GM12878 (cell line): ENCODE measurements around the gene BMAL1. TPM values are rescaled to one million over a fixed set of nuclear protein-coding genes. Genes with fewer than 3 reads are reported as not detected.

Source experiments
- ATAC-seq: fragments of 200-7000 bp; cut with Tn5 transposase; 3 replicates; pipeline ENCODE4 v1.9.1; 2020; ENCODE audit warnings: mild to moderate bottlenecking, moderate library complexity
- BruUV-seq: library from RNA; stranded (reverse); fragments of 400-500 nt; replicated peaks from 2 replicates; lab custom pipeline; 2021; lab: Mats Ljungman, UMichigan
- CTCF ChIA-PET: fragments of 300-600 bp; sonication (Branson Sonifier 250); formaldehyde crosslinking; extraction: SDS; loops from one replicate; lab custom pipeline; 2021; ENCODE audit warnings: inconsistent platforms; lab: Yijun Ruan, JAX
- POLR2A ChIA-PET: fragments of 350-600 bp; formaldehyde crosslinking; extraction: SDS; loops from one replicate; lab custom pipeline; 2021; ENCODE audit warnings: inconsistent platforms; lab: Charles Lee
- RAD21 ChIA-PET: fragments of 300-600 bp; sonication (Branson Sonifier 250); formaldehyde crosslinking; loops from one replicate; lab custom pipeline; 2023; ENCODE audit warnings: antibody characterized with exemption; ENCODE audit not compliant: unreplicated experiment; lab: Charles Lee
- SMC1A ChIA-PET: fragments of 300-600 bp; sonication (Branson Sonifier 250); formaldehyde crosslinking; loops from one replicate; lab custom pipeline; 2023; ENCODE audit not compliant: unreplicated experiment, uncharacterized antibody; lab: Charles Lee
- DNase-seq: peaks from one replicate; pipeline ENCODE4 v3.0.0-alpha.2; 2011; ENCODE audit warnings: low read depth, low spot score
- FAIRE-seq: peaks from 3 replicates; lab custom pipeline; 2011; peaks lifted over from hg19 to GRCh38; lab: Jason Lieb, UNC
- H2AFZ ChIP-seq: 2 replicates; pipeline ENCODE4 v1.6.0; 2011; ENCODE audit warnings: low read depth, low read length, control low read depth; ENCODE audit not compliant: control insufficient read depth
- H3K27ac ChIP-seq: 2 replicates; pipeline ENCODE4 v1.5.1; 2011; ENCODE audit warnings: control low read depth; ENCODE audit not compliant: control insufficient read depth, insufficient read depth
- H3K27me3 ChIP-seq, 2 experiments: replicated peaks in 1 of 2; 2 replicates each; pipeline versions ENCODE4 v1.6.0 to v1.6.1; 2011; ENCODE audit warnings: low read length in 1 of 2; ENCODE audit not compliant: control insufficient read depth in 2 of 2, insufficient read depth in 2 of 2
- H3K36me3 ChIP-seq, 2 experiments: 2 replicates each; pipeline ENCODE4 v1.5.1; 2011; ENCODE audit warnings: low read length in 1 of 2; ENCODE audit not compliant: control insufficient read depth in 2 of 2, insufficient read depth in 2 of 2
- H3K4me1 ChIP-seq: 2 replicates; pipeline ENCODE4 v1.6.1; 2011; ENCODE audit warnings: mild to moderate bottlenecking, low read length, moderate library complexity, mixed read lengths; ENCODE audit not compliant: control insufficient read depth, insufficient read depth
- H3K4me2 ChIP-seq: 2 replicates; pipeline ENCODE4 v1.6.0; 2011; ENCODE audit warnings: control low read depth; ENCODE audit not compliant: control insufficient read depth, insufficient read depth
- H3K4me3 ChIP-seq: fragments of 200-600 bp; sonication (generic); 2 replicates; pipeline ENCODE4 v1.5.1; 2016
- H3K79me2 ChIP-seq: 2 replicates; pipeline ENCODE4 v1.6.0; 2011; ENCODE audit warnings: low read length; ENCODE audit not compliant: control insufficient read depth, insufficient read depth
- H3K9ac ChIP-seq: 2 replicates; pipeline ENCODE4 v1.8.0; 2011; ENCODE audit warnings: low read length, control low read depth, mixed read lengths; ENCODE audit not compliant: control insufficient read depth, insufficient read depth
- H3K9me3 ChIP-seq: replicated peaks from 3 replicates; pipeline ENCODE4 v1.5.1; 2011; ENCODE audit warnings: mild to moderate bottlenecking, low read length; ENCODE audit not compliant: control insufficient read depth, insufficient read depth
- H4K20me1 ChIP-seq: 2 replicates; pipeline ENCODE4 v1.6.0; 2011; ENCODE audit not compliant: control insufficient read depth, insufficient read depth
- CBX3 ChIP-seq: fragments of 200-600 bp; sonication (generic); IDR thresholded peaks from 2 replicates; pipeline ENCODE4 v1.6.1; 2016; ENCODE audit warnings: low read depth, borderline replicate concordance
- CEBPB ChIP-seq, 2 experiments: fragments of 150-350 bp in 1 of 2; IDR thresholded peaks; 2 replicates each; pipeline ENCODE4 v1.6.1; 2012 to 2014; ENCODE audit warnings: low read depth in 2 of 2, low read length in 2 of 2, borderline replicate concordance in 1 of 2, inconsistent platforms in 1 of 2
- EGR1 ChIP-seq, 2 experiments: IDR thresholded peaks; 1 replicate in 1 of 2; 2 replicates in 1 of 2; pipeline ENCODE4 v1.6.1; 2011 to 2012; ENCODE audit warnings: low read depth in 2 of 2, low read length in 2 of 2, borderline replicate concordance in 1 of 2, mild to moderate bottlenecking in 1 of 2, moderate library complexity in 1 of 2
- EP300 ChIP-seq, 2 experiments: fragments of 150-350 bp in 1 of 2; IDR thresholded peaks; 2 replicates each; pipeline ENCODE4 v1.6.1; 2011 to 2012; ENCODE audit warnings: low read depth in 2 of 2, low read length in 2 of 2, borderline replicate concordance in 1 of 2, improper control_type of control experiment in 1 of 2, inconsistent platforms in 1 of 2; ENCODE audit not compliant: control insufficient read depth in 1 of 2
- MYC ChIP-seq: IDR thresholded peaks from 2 replicates; pipeline ENCODE4 v1.6.1; 2011; ENCODE audit warnings: mild to moderate bottlenecking, low read length, moderate library complexity, inconsistent platforms; ENCODE audit not compliant: insufficient read depth, insufficient replicate concordance, insufficient read length, severe bottlenecking
- NFIC ChIP-seq: IDR thresholded peaks from 2 replicates; pipeline ENCODE4 v1.6.1; 2012; ENCODE audit warnings: low read depth, mild to moderate bottlenecking, inconsistent platforms, low read length, moderate library complexity
- NKRF ChIP-seq: fragments of 450-650 bp; conservative IDR thresholded peaks from 2 replicates; pipeline ENCODE4 v1.6.1; 2017; ENCODE audit warnings: mild to moderate bottlenecking, moderate library complexity
- PKNOX1 ChIP-seq: fragments of 450-650 bp; IDR thresholded peaks from 2 replicates; pipeline ENCODE4 v1.6.1; 2016; ENCODE audit warnings: mild to moderate bottlenecking
- PML ChIP-seq: IDR thresholded peaks from 2 replicates; pipeline ENCODE4 v1.6.1; 2012; ENCODE audit warnings: low read length, inconsistent platforms
- POLR2AphosphoS2 ChIP-seq: IDR thresholded peaks from 2 replicates; pipeline ENCODE4 v1.6.1; 2011; ENCODE audit warnings: low read depth, mild to moderate bottlenecking, low read length, improper control_type of control experiment, moderate library complexity
- POU2F2 ChIP-seq: IDR thresholded peaks from 3 replicates; pipeline ENCODE4 v1.6.1; 2011; ENCODE audit warnings: low read depth, mild to moderate bottlenecking, low read length, borderline replicate concordance
- RELA ChIP-seq: fragments of 450-650 bp; IDR thresholded peaks from 2 replicates; pipeline ENCODE4 v1.8.0; 2014; ENCODE audit warnings: borderline replicate concordance; ENCODE audit not compliant: partially characterized antibody
- SPI1 ChIP-seq: IDR thresholded peaks from 2 replicates; pipeline ENCODE4 v1.6.1; 2011; ENCODE audit warnings: low read depth, mild to moderate bottlenecking, low read length, moderate library complexity, borderline replicate concordance; ENCODE audit not compliant: insufficient read depth
- STAT3 ChIP-seq: IDR thresholded peaks from 2 replicates; pipeline ENCODE4 v1.6.1; 2011; ENCODE audit warnings: low read depth, low read length, improper control_type of control experiment
- ZNF384 ChIP-seq: IDR thresholded peaks from 2 replicates; pipeline ENCODE4 v1.6.1; 2012; ENCODE audit warnings: low read depth, mild to moderate bottlenecking, low read length, improper control_type of control experiment, borderline replicate concordance
- ZNF622 ChIP-seq: fragments of 450-650 bp; IDR thresholded peaks from 2 replicates; pipeline ENCODE4 v1.6.1; 2017; ENCODE audit warnings: mild to moderate bottlenecking, inconsistent platforms
- WGBS: methylation state at CpG from one replicate; pipeline ENCODE4 v1.1.6; 2016; ENCODE audit warnings: low lambda C conversion rate; ENCODE audit not compliant: insufficient replicate concordance, insufficient coverage; ENCODE audit errors: missing lambda C conversion rate; 5-methylcytosine and 5-hydroxymethylcytosine counted together
- in situ Hi-C: fragments of 300-500 bp; cut with MboI; formaldehyde crosslinking; loops from 9 replicates; pipeline ENCODE4 v1.14.3; 2018; ENCODE audit warnings: mixed read lengths
- intact Hi-C: fragments of 100-400 bp; cut with micrococcal nuclease; formaldehyde crosslinking; loops from one replicate; pipeline ENCODE4 v1.14.2; 2022; ENCODE audit not compliant: unreplicated experiment
- polyA plus RNA-seq, 11 experiments: library from polyadenylated mRNA; depleted of rRNA in 4 of 11; unstranded in 6 of 11; stranded (reverse) in 5 of 11; fragments of >200 nt; fragmentation: Nextera tagmentation in 4 of 11; fragmentation: Illumina TruSeq in 1 of 11; extraction: Ambion mirVana in 4 of 11; extraction: Trizol in 1 of 11; gene quantifications; 1 replicate in 1 of 11; 2 replicates in 10 of 11; pipeline versions ENCODE4 v1.2.1 to v1.2.3, GENCODE V29; 2011 to 2016; ENCODE audit warnings: inconsistent platforms in 2 of 11, missing spikeins in 2 of 11, low read depth in 1 of 11
- total RNA-seq, 4 experiments: library from RNA; depleted of rRNA in 3 of 4; stranded (reverse); fragments of >200 nt in 3 of 4; fragmentation: Illumina TruSeq in 1 of 4; extraction: Trizol in 1 of 4; gene quantifications; 2 replicates each; pipeline versions ENCODE4 v1.2.1 to v1.2.3, GENCODE V29; 2013 to 2021

Gene BMAL1
- total and polyA plus RNA-seq, 10 of the 15 experiments (the other 5 are each of a cell fraction or from before 2014, with no cell fraction given), result 3.5 to 40.6 (median 13.6) TPM

DNA sequence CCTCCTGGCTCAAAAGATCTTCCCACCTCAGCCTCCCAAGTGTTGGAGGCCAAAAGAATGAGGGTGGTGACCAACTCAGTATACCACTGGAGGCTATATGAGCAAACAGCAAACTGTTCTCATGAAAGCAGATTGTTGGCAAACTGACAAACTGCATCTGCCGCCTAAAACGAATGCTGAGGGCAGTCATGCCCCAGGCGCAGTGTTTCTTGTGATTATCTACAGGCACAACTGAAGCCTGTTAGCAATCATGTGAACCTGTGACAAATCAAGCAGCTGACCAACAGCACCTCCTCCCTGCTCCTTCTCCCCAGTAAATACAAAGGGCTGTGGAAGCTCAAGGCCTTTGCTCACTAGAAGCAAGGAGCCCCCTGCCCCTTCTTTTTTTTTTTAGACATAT is 137.6 kb downstream of the BMAL1 start:
- BruUV-seq, result no TSS peak
- intact Hi-C loops, result no loop called here

More for the DNA sequence above, 137.6 kb downstream of the BMAL1 start:
- TF ChIP-seq PML (no peak), NFIC (no peak), SPI1 (no peak), POLR2AphosphoS2 (no peak), RELA (no peak), CBX3 (no peak), POU2F2 (no peak), CEBPB (IDR thresholded peaks at IDR 0.05; ENCODE audit: borderline replicate concordance in 1 of 2, low read depth in 2 of 2, low read length in 2 of 2) (no peak), ZNF622 (no peak), EGR1 (IDR thresholded peaks at IDR 0.05; ENCODE audit: borderline replicate concordance in 1 of 2, low read depth in 2 of 2, low read length in 2 of 2) (no peak), STAT3 (no peak), NKRF (no peak), PKNOX1 (no peak), ZNF384 (no peak), EP300 (IDR thresholded peaks at IDR 0.05; ENCODE audit: borderline replicate concordance in 1 of 2, control insufficient read depth in 1 of 2, low read depth in 2 of 2, low read length in 2 of 2) (no peak), MYC (no peak)
- TF ChIP-seq, all 136 proteins: peak for 0
- POLR2A ChIA-PET, result no interaction called here
- Histone ChIP-seq H3K27ac (no peak overlapping the region), H3K36me3 (peaks cover 3 to 13% of the 10 kb centered on the region in 2 experiments; a peak in 2 of 4 replicates), H3K9me3 (no peaks in the 10 kb centered on the region), H2AFZ (no peak overlapping the region), H4K20me1 (no peaks in the 10 kb centered on the region), H3K4me3 (no peak overlapping the region), H3K79me2 (no peaks in the 10 kb centered on the region), H3K4me2 (no peak overlapping the region), H3K9ac (no peak overlapping the region), H3K27me3 (no peaks in the 10 kb centered on the region), H3K4me1 (no peaks in the 10 kb centered on the region)
- in situ Hi-C loops, result no loop called here
- ATAC-seq (no peak), FAIRE-seq (no peak), DNase-seq (no peak)
- CTCF ChIA-PET, result interaction anchor here (1.2 kb wide), 1 partner anchor 63 kb away, joined by 3 read pairs; no protein-coding TSS in a partner anchor
- SMC1A ChIA-PET, result interaction anchor here (1.0 kb wide), 1 partner anchor 30 kb away, joined by 3 read pairs; no protein-coding TSS in a partner anchor
- 100% methylated on average over 3 of the region's 3 CpGs for whole genome bisulfite sequencing
- RAD21 ChIA-PET, result interaction anchor here (0.7 kb wide), 1 partner anchor 27 kb away, joined by 3 read pairs; no protein-coding TSS in a partner anchor
